K562 (cell line): ENCODE measurements around the gene OR2AT4. TPM values are rescaled to one million over a fixed set of nuclear protein-coding genes. Genes with fewer than 3 reads are reported as not detected.
A peak's percentile ranks its signal among the peaks of the same experiment; 100 is the strongest.

ENCODE experiments used
- ARID1B ChIP-seq: fragments of 450-650 bp; IDR thresholded peaks from 2 replicates; pipeline ENCODE4 v1.6.1; 2016; ENCODE audit warnings: antibody characterized with exemption, mild to moderate bottlenecking, inconsistent platforms
- DIDO1 ChIP-seq: fragments of 450-650 bp; IDR thresholded peaks from 2 replicates; pipeline ENCODE4 v1.6.1; 2016; ENCODE audit warnings: low read depth, missing biosample characterization, missing genetic modification characterization
- ETV1 ChIP-seq: fragments of 450-650 bp; conservative IDR thresholded peaks from 2 replicates; pipeline ENCODE4 v1.6.1; 2016; ENCODE audit warnings: missing genetic modification characterization, control low read depth, low read depth, missing compliant biosample characterization
- GATAD2B ChIP-seq: fragments of 450-650 bp; IDR thresholded peaks from 2 replicates; pipeline ENCODE4 v1.6.1; 2017; ENCODE audit warnings: mild to moderate bottlenecking, borderline replicate concordance
- HDGF ChIP-seq: fragments of 450-650 bp; IDR thresholded peaks from 2 replicates; pipeline ENCODE4 v1.6.1; 2016
- MEIS2 ChIP-seq: fragments of 450-650 bp; IDR thresholded peaks from 2 replicates; pipeline ENCODE4 v1.6.1; 2014; ENCODE audit warnings: mild to moderate bottlenecking; ENCODE audit not compliant: partially characterized antibody
- TBL1XR1 ChIP-seq, 2 experiments: IDR thresholded peaks; 2 replicates each; pipeline ENCODE4 v1.6.1; 2012; ENCODE audit warnings: improper control_type of control experiment in 2 of 2, low read length in 2 of 2, mild to moderate bottlenecking in 1 of 2
- ZNF311 ChIP-seq: fragments of 250-450 bp; sonication (Bioruptor Pico); IDR thresholded peaks from 2 replicates; pipeline ENCODE4 v1.4.0; 2020; ENCODE audit warnings: mild to moderate bottlenecking, moderate library complexity
- ZNF77 ChIP-seq: fragments of 250-450 bp; sonication (Bioruptor Pico); IDR thresholded peaks from 2 replicates; pipeline ENCODE4 v1.5.0; 2020
- polyA plus RNA-seq, 8 experiments: library from polyadenylated mRNA; depleted of rRNA in 4 of 8; stranded (reverse) in 5 of 8; unstranded in 3 of 8; fragments of >200 nt; fragmentation: Nextera tagmentation in 2 of 8; fragmentation: Illumina TruSeq in 1 of 8; extraction: Ambion mirVana in 2 of 8; extraction: Trizol in 1 of 8; gene quantifications; 2 replicates each; pipeline versions ENCODE4 v1.2.1 to v1.2.3, GENCODE V29; 2011 to 2014; ENCODE audit warnings: inconsistent platforms in 1 of 8, missing spikeins in 1 of 8
- total RNA-seq, 7 experiments: library from RNA; depleted of rRNA in 6 of 7; stranded (reverse); fragments of >200 nt in 6 of 7; fragmentation: Illumina TruSeq in 2 of 7; extraction: Trizol in 2 of 7; gene quantifications; 2 replicates each; pipeline versions ENCODE4 v1.2.1 to v1.2.3, GENCODE V29; 2011 to 2021; ENCODE audit warnings: low replicate concordance in 1 of 7
- TF ChIP-seq, protein P1 (sequence below): fragments of 450-650 bp; IDR thresholded peaks from 2 replicates; pipeline ENCODE4 v1.6.1; 2016; ENCODE audit warnings: low read depth
- TF ChIP-seq, protein P2 (sequence below): IDR thresholded peaks from 2 replicates; pipeline ENCODE4 v1.6.1; 2012; ENCODE audit warnings: low read depth, low read length, improper control_type of control experiment, borderline replicate concordance
- TF ChIP-seq, protein P3 (sequence below), 2 experiments: IDR thresholded peaks; 2 replicates each; pipeline ENCODE4 v1.6.1; 2012; ENCODE audit warnings: improper control_type of control experiment in 2 of 2, low read depth in 2 of 2, low read length in 2 of 2, borderline replicate concordance in 1 of 2
- TF ChIP-seq, protein P4 (sequence below): fragments of 450-650 bp; IDR thresholded peaks from 2 replicates; pipeline ENCODE4 v1.6.1; 2016; ENCODE audit warnings: antibody characterized with exemption

Gene OR2AT4
- total and polyA plus RNA-seq, 9 of the 15 experiments (the other 6 are each of a cell fraction or from before 2014, with no cell fraction given): 0.86 to 3.1 (median 2.0) TPM

DNA sequence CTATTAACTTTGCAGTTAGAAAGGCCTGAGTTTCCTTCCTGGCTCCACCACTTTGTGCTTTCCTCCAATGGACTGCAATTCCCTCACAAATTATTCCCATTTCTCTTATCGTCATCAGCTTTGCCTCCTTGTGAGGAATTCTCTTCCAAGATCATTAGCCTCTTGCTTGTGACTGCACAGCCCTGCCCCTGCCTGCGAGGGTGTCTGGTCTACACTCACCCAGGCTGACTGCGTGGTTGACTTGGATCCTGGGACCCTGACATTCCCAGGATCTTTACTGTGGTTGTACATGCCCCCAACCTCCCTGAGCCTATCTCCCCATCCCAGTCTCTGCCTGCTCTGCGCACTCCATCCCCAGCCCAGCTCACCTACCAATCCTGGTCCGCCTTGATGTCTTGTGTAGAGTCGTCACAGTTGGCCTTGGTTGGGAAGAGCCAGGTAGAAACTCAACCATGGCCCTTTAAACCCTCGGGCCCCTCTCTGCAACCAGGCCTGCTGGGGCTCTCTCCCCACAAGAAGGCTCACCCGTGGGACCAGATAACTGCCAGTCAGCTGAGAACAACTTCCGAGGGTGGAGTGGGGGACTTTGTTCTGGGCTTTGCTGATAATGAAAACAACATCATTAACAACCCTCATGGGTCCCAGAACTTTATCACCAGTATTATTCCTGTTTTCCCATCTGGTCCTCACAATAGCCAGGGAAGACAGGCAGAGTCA is at the start of gene OR2AT4 (continued):
- TF ChIP-seq, protein P1, sequence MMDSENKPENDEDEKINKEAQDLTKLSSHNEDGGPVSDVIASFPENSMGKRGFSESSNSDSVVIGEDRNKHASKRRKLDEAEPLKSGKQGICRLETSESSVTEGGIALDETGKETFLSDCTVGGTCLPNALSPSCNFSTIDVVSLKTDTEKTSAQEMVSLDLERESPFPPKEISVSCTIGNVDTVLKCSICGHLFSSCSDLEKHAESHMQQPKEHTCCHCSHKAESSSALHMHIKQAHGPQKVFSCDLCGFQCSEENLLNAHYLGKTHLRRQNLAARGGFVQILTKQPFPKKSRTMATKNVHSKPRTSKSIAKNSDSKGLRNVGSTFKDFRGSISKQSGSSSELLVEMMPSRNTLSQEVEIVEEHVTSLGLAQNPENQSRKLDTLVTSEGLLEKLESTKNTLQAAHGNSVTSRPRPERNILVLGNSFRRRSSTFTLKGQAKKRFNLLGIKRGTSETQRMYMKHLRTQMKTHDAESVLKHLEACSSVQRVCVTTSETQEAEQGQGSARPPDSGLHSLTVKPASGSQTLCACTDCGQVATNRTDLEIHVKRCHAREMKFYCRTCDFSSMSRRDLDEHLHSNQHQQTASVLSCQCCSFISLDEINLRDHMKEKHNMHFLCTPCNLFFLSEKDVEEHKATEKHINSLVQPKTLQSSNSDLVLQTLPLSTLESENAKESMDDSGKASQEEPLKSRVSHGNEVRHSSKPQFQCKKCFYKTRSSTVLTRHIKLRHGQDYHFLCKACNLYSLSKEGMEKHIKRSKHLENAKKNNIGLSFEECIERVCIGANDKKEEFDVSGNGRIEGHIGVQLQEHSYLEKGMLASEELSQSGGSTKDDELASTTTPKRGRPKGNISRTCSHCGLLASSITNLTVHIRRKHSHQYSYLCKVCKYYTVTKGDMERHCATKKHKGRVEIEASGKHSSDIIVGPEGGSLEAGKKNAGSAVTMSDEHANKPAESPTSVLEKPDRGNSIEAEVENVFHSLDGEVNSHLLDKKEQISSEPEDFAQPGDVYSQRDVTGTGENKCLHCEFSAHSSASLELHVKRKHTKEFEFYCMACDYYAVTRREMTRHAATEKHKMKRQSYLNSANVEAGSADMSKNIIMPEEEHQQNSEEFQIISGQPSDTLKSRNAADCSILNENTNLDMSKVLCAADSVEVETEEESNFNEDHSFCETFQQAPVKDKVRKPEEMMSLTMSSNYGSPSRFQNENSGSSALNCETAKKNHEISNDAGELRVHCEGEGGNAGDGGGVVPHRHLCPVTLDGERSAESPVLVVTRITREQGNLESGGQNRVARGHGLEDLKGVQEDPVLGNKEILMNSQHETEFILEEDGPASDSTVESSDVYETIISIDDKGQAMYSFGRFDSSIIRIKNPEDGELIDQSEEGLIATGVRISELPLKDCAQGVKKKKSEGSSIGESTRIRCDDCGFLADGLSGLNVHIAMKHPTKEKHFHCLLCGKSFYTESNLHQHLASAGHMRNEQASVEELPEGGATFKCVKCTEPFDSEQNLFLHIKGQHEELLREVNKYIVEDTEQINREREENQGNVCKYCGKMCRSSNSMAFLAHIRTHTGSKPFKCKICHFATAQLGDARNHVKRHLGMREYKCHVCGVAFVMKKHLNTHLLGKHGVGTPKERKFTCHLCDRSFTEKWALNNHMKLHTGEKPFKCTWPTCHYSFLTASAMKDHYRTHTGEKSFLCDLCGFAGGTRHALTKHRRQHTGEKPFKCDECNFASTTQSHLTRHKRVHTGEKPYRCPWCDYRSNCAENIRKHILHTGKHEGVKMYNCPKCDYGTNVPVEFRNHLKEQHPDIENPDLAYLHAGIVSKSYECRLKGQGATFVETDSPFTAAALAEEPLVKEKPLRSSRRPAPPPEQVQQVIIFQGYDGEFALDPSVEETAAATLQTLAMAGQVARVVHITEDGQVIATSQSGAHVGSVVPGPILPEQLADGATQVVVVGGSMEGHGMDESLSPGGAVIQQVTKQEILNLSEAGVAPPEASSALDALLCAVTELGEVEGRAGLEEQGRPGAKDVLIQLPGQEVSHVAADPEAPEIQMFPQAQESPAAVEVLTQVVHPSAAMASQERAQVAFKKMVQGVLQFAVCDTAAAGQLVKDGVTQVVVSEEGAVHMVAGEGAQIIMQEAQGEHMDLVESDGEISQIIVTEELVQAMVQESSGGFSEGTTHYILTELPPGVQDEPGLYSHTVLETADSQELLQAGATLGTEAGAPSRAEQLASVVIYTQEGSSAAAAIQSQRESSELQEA: no peak
- TF ChIP-seq, protein P2, sequence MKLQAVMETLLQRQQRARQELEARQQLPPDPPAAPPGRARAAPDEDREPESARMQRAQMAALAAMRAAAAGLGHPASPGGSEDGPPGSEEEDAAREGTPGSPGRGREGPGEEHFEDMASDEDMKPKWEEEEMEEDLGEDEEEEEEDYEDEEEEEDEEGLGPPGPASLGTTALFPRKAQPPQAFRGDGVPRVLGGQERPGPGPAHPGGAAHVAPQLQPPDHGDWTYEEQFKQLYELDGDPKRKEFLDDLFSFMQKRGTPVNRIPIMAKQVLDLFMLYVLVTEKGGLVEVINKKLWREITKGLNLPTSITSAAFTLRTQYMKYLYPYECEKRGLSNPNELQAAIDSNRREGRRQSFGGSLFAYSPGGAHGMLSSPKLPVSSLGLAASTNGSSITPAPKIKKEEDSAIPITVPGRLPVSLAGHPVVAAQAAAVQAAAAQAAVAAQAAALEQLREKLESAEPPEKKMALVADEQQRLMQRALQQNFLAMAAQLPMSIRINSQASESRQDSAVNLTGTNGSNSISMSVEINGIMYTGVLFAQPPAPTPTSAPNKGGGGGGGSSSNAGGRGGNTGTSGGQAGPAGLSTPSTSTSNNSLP: peak; percentile 72; the same call in 1 of the 2 replicates
- peak; percentile 67 for TF ChIP-seq GATAD2B
- peak; percentile 73 for TF ChIP-seq ETV1 (tag)
- TF ChIP-seq ARID1B: peak; percentile 94
- peak; percentile 81; the same call in 1 of the 2 replicates for TF ChIP-seq ZNF77
- TF ChIP-seq DIDO1 (tag): no peak
- TF ChIP-seq MEIS2: peak; percentile 70
- TF ChIP-seq HDGF: peak; percentile 18
- TF ChIP-seq, protein P3, sequence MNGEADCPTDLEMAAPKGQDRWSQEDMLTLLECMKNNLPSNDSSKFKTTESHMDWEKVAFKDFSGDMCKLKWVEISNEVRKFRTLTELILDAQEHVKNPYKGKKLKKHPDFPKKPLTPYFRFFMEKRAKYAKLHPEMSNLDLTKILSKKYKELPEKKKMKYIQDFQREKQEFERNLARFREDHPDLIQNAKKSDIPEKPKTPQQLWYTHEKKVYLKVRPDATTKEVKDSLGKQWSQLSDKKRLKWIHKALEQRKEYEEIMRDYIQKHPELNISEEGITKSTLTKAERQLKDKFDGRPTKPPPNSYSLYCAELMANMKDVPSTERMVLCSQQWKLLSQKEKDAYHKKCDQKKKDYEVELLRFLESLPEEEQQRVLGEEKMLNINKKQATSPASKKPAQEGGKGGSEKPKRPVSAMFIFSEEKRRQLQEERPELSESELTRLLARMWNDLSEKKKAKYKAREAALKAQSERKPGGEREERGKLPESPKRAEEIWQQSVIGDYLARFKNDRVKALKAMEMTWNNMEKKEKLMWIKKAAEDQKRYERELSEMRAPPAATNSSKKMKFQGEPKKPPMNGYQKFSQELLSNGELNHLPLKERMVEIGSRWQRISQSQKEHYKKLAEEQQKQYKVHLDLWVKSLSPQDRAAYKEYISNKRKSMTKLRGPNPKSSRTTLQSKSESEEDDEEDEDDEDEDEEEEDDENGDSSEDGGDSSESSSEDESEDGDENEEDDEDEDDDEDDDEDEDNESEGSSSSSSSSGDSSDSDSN (IDR thresholded peaks at IDR 0.05; ENCODE audit: borderline replicate concordance in 1 of 2, low read depth in 2 of 2, low read length in 2 of 2): peak in 1 of 2 experiments; percentile 71; a peak in 1 of 4 replicates
- TF ChIP-seq, protein P4, sequence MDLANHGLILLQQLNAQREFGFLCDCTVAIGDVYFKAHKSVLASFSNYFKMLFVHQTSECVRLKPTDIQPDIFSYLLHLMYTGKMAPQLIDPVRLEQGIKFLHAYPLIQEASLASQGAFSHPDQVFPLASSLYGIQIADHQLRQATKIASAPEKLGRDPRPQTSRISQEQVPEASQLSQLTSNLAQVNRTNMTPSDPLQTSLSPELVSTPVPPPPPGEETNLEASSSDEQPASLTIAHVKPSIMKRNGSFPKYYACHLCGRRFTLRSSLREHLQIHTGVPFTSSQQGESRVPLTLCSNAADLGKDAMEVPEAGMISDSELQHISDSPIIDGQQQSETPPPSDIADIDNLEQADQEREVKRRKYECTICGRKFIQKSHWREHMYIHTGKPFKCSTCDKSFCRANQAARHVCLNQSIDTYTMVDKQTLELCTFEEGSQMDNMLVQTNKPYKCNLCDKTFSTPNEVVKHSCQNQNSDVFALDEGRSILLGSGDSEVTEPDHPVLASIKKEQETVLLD: peak; percentile 35
- TF ChIP-seq TBL1XR1 (IDR thresholded peaks at IDR 0.05; ENCODE audit: low read length in 2 of 2): peak; percentile 57 to 88; a peak in 3 of 4 replicates
- 0 out of 2 replicates have a peak, but pooled peaks have one; percentile 40 for TF ChIP-seq ZNF311
